CD8-positive, alpha-beta memory T cell (primary cell): ENCODE data around the gene GPR37L1. TPM values are rescaled to one million over a fixed set of nuclear protein-coding genes. Genes with fewer than 3 reads are reported as not detected.
A peak's percentile ranks its signal among the peaks of the same experiment; 100 is the strongest.
"Not testable (repeated sequence)": the region's sequence is repeated elsewhere in the genome, so short reads cannot be mapped to it uniquely, and the experiment has no call there.

Experiments
- CTCF ChIA-PET: fragments of 350-600 bp; sonication (Branson Sonifier 250); formaldehyde crosslinking; loops from one replicate; lab custom pipeline; 2021; ENCODE audit warnings: antibody characterized with exemption; lab: Charles Lee
- POLR2A ChIA-PET: fragments of 350-600 bp; sonication (Branson Sonifier 250); formaldehyde crosslinking; loops from one replicate; lab custom pipeline; 2021; ENCODE audit warnings: antibody characterized with exemption; lab: Charles Lee
- DNase-seq, 5 donors: peaks; one replicate each; pipeline versions ENCODE4 v3.0.0 to v3.0.0-alpha.2; 2020 to 2022; ENCODE audit warnings: mixed read lengths in 1 of 5
- H3K27ac ChIP-seq: one replicate; pipeline ENCODE4 v1.7.0; 2013; ENCODE audit warnings: low read depth, mild to moderate bottlenecking, low read length, moderate library complexity
- H3K27me3 ChIP-seq: 2 replicates; pipeline ENCODE4 v1.7.0; 2013; ENCODE audit warnings: low read length, mild to moderate bottlenecking; ENCODE audit not compliant: insufficient read depth, poor library complexity, severe bottlenecking
- H3K36me3 ChIP-seq: 2 replicates; pipeline ENCODE4 v1.7.0; 2013; ENCODE audit warnings: mild to moderate bottlenecking, low read length, moderate library complexity; ENCODE audit not compliant: insufficient read depth
- H3K4me1 ChIP-seq: 2 replicates; pipeline ENCODE4 v1.7.0; 2013; ENCODE audit warnings: mild to moderate bottlenecking, low read length, moderate library complexity; ENCODE audit not compliant: insufficient read depth
- H3K4me3 ChIP-seq: 2 replicates; pipeline ENCODE4 v1.7.0; 2013; ENCODE audit warnings: mild to moderate bottlenecking, low read length
- H3K9me3 ChIP-seq: 2 replicates; pipeline ENCODE4 v1.7.0; 2013; ENCODE audit warnings: mild to moderate bottlenecking, low read length
- H3K27ac Mint-ChIP-seq, 8 donors: one replicate each; pipeline ENCODE4 v1.8.0; 2020 to 2021; ENCODE audit warnings: mixed read lengths in 8 of 8, mild to moderate bottlenecking in 6 of 8, inconsistent platforms in 3 of 8, moderate library complexity in 3 of 8
- H3K27me3 Mint-ChIP-seq, 2 donors: one replicate each; pipeline ENCODE4 v1.8.0; 2020 to 2021; ENCODE audit warnings: mixed read lengths in 2 of 2, mild to moderate bottlenecking in 1 of 2, moderate library complexity in 1 of 2
- H3K36me3 Mint-ChIP-seq, 3 donors: one replicate each; pipeline ENCODE4 v1.8.0; 2020 to 2021; ENCODE audit warnings: mixed read lengths in 3 of 3, inconsistent platforms in 1 of 3, mild to moderate bottlenecking in 1 of 3
- H3K4me1 Mint-ChIP-seq, 3 donors: one replicate each; pipeline ENCODE4 v1.8.0; 2020 to 2021; ENCODE audit warnings: mixed read lengths in 3 of 3, inconsistent platforms in 1 of 3, mild to moderate bottlenecking in 1 of 3
- H3K4me3 Mint-ChIP-seq, 7 donors: one replicate each; pipeline ENCODE4 v1.8.0; 2020 to 2021; ENCODE audit warnings: mixed read lengths in 7 of 7, mild to moderate bottlenecking in 6 of 7, moderate library complexity in 4 of 7, inconsistent platforms in 2 of 7
- H3K9me3 Mint-ChIP-seq, 5 donors: one replicate each; pipeline ENCODE4 v1.8.0; 2020 to 2022; ENCODE audit warnings: mixed read lengths in 5 of 5, mild to moderate bottlenecking in 3 of 5, moderate library complexity in 2 of 5, inconsistent platforms in 1 of 5
- polyA plus RNA-seq: library from polyadenylated mRNA; unstranded; fragments of 300-500 nt; fragmentation: Illumina TruSeq; gene quantifications from one replicate; pipeline ENCODE4 v1.2.3, GENCODE V29; 2021
- total RNA-seq, 2 experiments: library from RNA; stranded (reverse); gene quantifications; one replicate each; pipeline ENCODE4 v1.2.3, GENCODE V29; 2021

GPR37L1 gene
- total and polyA plus RNA-seq, 3 experiments from 2014 or later = 0.08 TPM; not detected in 2

GRCh38 chr1:202163281-202164270, 40.9 kb downstream of the GPR37L1 start:
- Mint-ChIP-seq H3K9me3 (no peaks in the 10 kb centered on the region), H3K27me3 (peaks cover 0 to 2% of the 10 kb centered on the region in 2 donors), H3K27ac (peak overlapping the region; percentile 21 to 100 (median 88)), H3K4me1 (peaks cover 67 to 86% (median 80%) of the 10 kb centered on the region in 3 donors), H3K36me3 (peaks cover 0 to 14% (median 0%) of the 10 kb centered on the region in 3 donors), H3K4me3 (peak overlapping the region; percentile 70 to 100 (median 91))
- ChIA-PET POLR2A (interaction anchor here (1.8 kb wide), 1 partner anchor 21 kb away, joined by 7 read pairs; no protein-coding TSS in a partner anchor), CTCF (interaction anchor here (0.9 to 6.0 kb wide), 4 partner anchors 8 to 21 kb away, joined by 3 to 26 read pairs (median 14); partner anchors contain the start of gene ARL8A)
- H3K9me3 ChIP-seq = no peaks in the 10 kb centered on the region
- no peaks in the 10 kb centered on the region for H3K36me3 ChIP-seq
- no peaks in the 10 kb centered on the region for H3K27me3 ChIP-seq
- peak overlapping the region; percentile 87 for H3K4me3 ChIP-seq
- peaks cover 65% of the 10 kb centered on the region for H3K4me1 ChIP-seq
- H3K27ac ChIP-seq = peak overlapping the region; percentile 97
- DNase-seq = peak in 1 of 5 donors; percentile 5

- H3K4me1 Mint-ChIP-seq = peaks cover 58 to 77% (median 71%) of the 10 kb centered on the region in 3 donors
Measured at GRCh38 chr1:202164271-202165037, 41.7 kb downstream of the GPR37L1 start.

GRCh38 chr1:202165267-202165941, 42.7 kb downstream of the GPR37L1 start:
- peak in 1 of 5 donors; percentile 3 for DNase-seq
- peaks cover 51 to 68% (median 66%) of the 10 kb centered on the region in 3 donors for H3K4me1 Mint-ChIP-seq

More at GRCh38 chr1:202164271-202165037, 41.7 kb downstream of the GPR37L1 start:
- H3K27me3 ChIP-seq = no peaks in the 10 kb centered on the region
- peak overlapping the region; percentile 97 for H3K27ac ChIP-seq
- H3K27me3 Mint-ChIP-seq = no peaks in the 10 kb centered on the region
- peaks cover 58% of the 10 kb centered on the region for H3K4me1 ChIP-seq
- no peaks in the 10 kb centered on the region for H3K9me3 ChIP-seq
- POLR2A ChIA-PET = no interaction called here
- no peaks in the 10 kb centered on the region for H3K9me3 Mint-ChIP-seq
- no peaks in the 10 kb centered on the region for H3K36me3 ChIP-seq
- CTCF ChIA-PET = interaction anchor here (1.2 to 6.0 kb wide), 2 partner anchors 9 to 22 kb away, joined by 3 to 26 read pairs; no protein-coding TSS in a partner anchor
- peak overlapping the region; percentile 59 to 100 (median 81) for H3K4me3 Mint-ChIP-seq
- H3K27ac Mint-ChIP-seq = peak overlapping the region; percentile 74 to 95 (median 86)
- H3K36me3 Mint-ChIP-seq = peaks cover 0 to 13% (median 0%) of the 10 kb centered on the region in 3 donors
- peak overlapping the region; percentile 14 for H3K4me3 ChIP-seq
- DNase-seq = peak; percentile 73 to 90 (median 84)

GRCh38 chr1:202165942-202166843, 43.5 kb downstream of the GPR37L1 start:
- Mint-ChIP-seq H3K27ac (peak overlapping the region in 6 of 8 donors; percentile 22 to 82 (median 50)), H3K27me3 (no peaks in the 10 kb centered on the region), H3K4me3 (peak overlapping the region in 3 of 7 donors; percentile 14 to 82 (median 44)), H3K36me3 (no peaks in the 10 kb centered on the region), H3K9me3 (no peaks in the 10 kb centered on the region), H3K4me1 (peaks cover 43 to 66% (median 58%) of the 10 kb centered on the region in 3 donors)
- H3K4me1 ChIP-seq = peaks cover 51% of the 10 kb centered on the region
- ChIA-PET POLR2A (interaction anchor here (1.2 kb wide), 1 partner anchor 11 kb away, joined by 3 read pairs; no protein-coding TSS in a partner anchor), CTCF (interaction anchor here (1.2 to 6.0 kb wide), 3 partner anchors 11 to 31 kb away, joined by 3 to 26 read pairs (median 4); no protein-coding TSS in a partner anchor)
- H3K27ac ChIP-seq = peak overlapping the region; percentile 97
- H3K36me3 ChIP-seq = no peaks in the 10 kb centered on the region
- peak overlapping the region; percentile 37 for H3K4me3 ChIP-seq
- no peaks in the 10 kb centered on the region for H3K9me3 ChIP-seq
- H3K27me3 ChIP-seq = no peaks in the 10 kb centered on the region
- no peak for DNase-seq

More at GRCh38 chr1:202165267-202165941, 42.7 kb downstream of the GPR37L1 start:
- ChIA-PET CTCF (interaction anchor here (1.2 to 6.0 kb wide), 4 partner anchors 10 to 30 kb away, joined by 3 to 26 read pairs (median 4); no protein-coding TSS in a partner anchor), POLR2A (no interaction called here)
- Mint-ChIP-seq H3K36me3 (peaks cover 0 to 3% (median 0%) of the 10 kb centered on the region in 3 donors), H3K4me3 (peak overlapping the region; percentile 59 to 83 (median 76)), H3K27ac (peak overlapping the region in 7 of 8 donors; percentile 75 to 95 (median 91)), H3K9me3 (no peaks in the 10 kb centered on the region), H3K27me3 (no peaks in the 10 kb centered on the region)
- Histone ChIP-seq H3K9me3 (no peaks in the 10 kb centered on the region), H3K27ac (peak overlapping the region; percentile 97), H3K4me3 (peak overlapping the region; percentile 37), H3K27me3 (no peaks in the 10 kb centered on the region), H3K4me1 (peaks cover 58% of the 10 kb centered on the region), H3K36me3 (no peaks in the 10 kb centered on the region)

- CTCF ChIA-PET = interaction anchor here (6.0 kb wide), 1 partner anchor 12 kb away, joined by 26 read pairs; no protein-coding TSS in a partner anchor
- not testable (repeated sequence) for H3K36me3 Mint-ChIP-seq, H3K36me3 ChIP-seq, H3K4me3 Mint-ChIP-seq, H3K4me3 ChIP-seq, H3K27me3 ChIP-seq, DNase-seq, H3K9me3 Mint-ChIP-seq, H3K27me3 Mint-ChIP-seq, H3K9me3 ChIP-seq
- H3K4me1 Mint-ChIP-seq = peaks cover 34 to 57% (median 51%) of the 10 kb centered on the region in 3 donors
- H3K27ac Mint-ChIP-seq = peak overlapping the region in 2 of 8 donors; percentile 9 to 83
- Histone ChIP-seq H3K4me1 (peaks cover 43% of the 10 kb centered on the region), H3K27ac (peak overlapping the region; percentile 33)
- POLR2A ChIA-PET = interaction anchor here (1.2 kb wide), 1 partner anchor 12 kb away, joined by 3 read pairs; no protein-coding TSS in a partner anchor
Measured at GRCh38 chr1:202167054-202167453, 44.3 kb downstream of the GPR37L1 start.

GRCh38 chr1:202167708-202168415, 45.1 kb downstream of the GPR37L1 start:
- no peak overlapping the region for H3K27ac ChIP-seq
- H3K27me3 Mint-ChIP-seq = no peaks in the 10 kb centered on the region
- H3K27me3 ChIP-seq = no peaks in the 10 kb centered on the region
- no peak overlapping the region for H3K27ac Mint-ChIP-seq
- no peaks in the 10 kb centered on the region for H3K36me3 Mint-ChIP-seq
- H3K4me1 ChIP-seq = peaks cover 35% of the 10 kb centered on the region
- ChIA-PET POLR2A (no interaction called here), CTCF (interaction anchor here (6.0 kb wide), 1 partner anchor 13 kb away, joined by 26 read pairs; no protein-coding TSS in a partner anchor)
- DNase-seq = no peak
- no peak overlapping the region for H3K4me3 Mint-ChIP-seq
- H3K9me3 ChIP-seq = no peaks in the 10 kb centered on the region
- H3K4me1 Mint-ChIP-seq = peaks cover 26 to 49% (median 43%) of the 10 kb centered on the region in 3 donors
- H3K36me3 ChIP-seq = no peaks in the 10 kb centered on the region
- H3K4me3 ChIP-seq = no peak overlapping the region
- H3K9me3 Mint-ChIP-seq = no peaks in the 10 kb centered on the region
